Retinal pigment epithelial cell (primary cell): ENCODE measurements around the gene XXYLT1.
"Not testable (repeated sequence)": the region's sequence is repeated elsewhere in the genome, so short reads cannot be mapped to it uniquely, and the experiment has no call there.

ENCODE experiments used
- DNase-seq: peaks from one replicate; pipeline ENCODE4 v3.0.0-alpha.2; 2010; ENCODE audit warnings: low read depth
- H3K4me3 ChIP-seq: 2 replicates; pipeline ENCODE4 v1.5.1; 2011; ENCODE audit warnings: mild to moderate bottlenecking, low read length, control low read depth, moderate library complexity
- CTCF ChIP-seq: conservative IDR thresholded peaks from 2 replicates; pipeline ENCODE4 v1.5.1; 2011; ENCODE audit warnings: low read depth, low read length, control low read depth, inconsistent platforms

XXYLT1 gene

GRCh38 chr3:195194559-195195206 lies 76.3 kb downstream of the XXYLT1 start:
- no peak overlapping the region for H3K4me3 ChIP-seq
- no peak for DNase-seq
- TF ChIP-seq CTCF, result no peak

- no peak for DNase-seq
- no peak for TF ChIP-seq CTCF
- H3K4me3 ChIP-seq, result no peak overlapping the region
Measured at GRCh38 chr3:195191580-195191979, 79.4 kb downstream of the XXYLT1 start.

GRCh38 chr3:195189821-195190220 lies 81.1 kb downstream of the XXYLT1 start:
- no peak overlapping the region for H3K4me3 ChIP-seq
- DNase-seq, result no peak
- no peak for TF ChIP-seq CTCF

GRCh38 chr3:195188426-195188927 lies 82.5 kb downstream of the XXYLT1 start:
- H3K4me3 ChIP-seq, result no peak overlapping the region
- peak; percentile 19 for TF ChIP-seq CTCF
- no peak for DNase-seq

GRCh38 chr3:195187609-195188425 lies 83.1 kb downstream of the XXYLT1 start:
- H3K4me3 ChIP-seq, result no peak overlapping the region
- no peak for TF ChIP-seq CTCF
- DNase-seq, result peak; percentile 25

GRCh38 chr3:195186710-195187047 lies 84.3 kb downstream of the XXYLT1 start:
- not testable (repeated sequence) for H3K4me3 ChIP-seq, DNase-seq

- TF ChIP-seq CTCF, result no peak
- no peak overlapping the region for H3K4me3 ChIP-seq
- DNase-seq, result no peak
Measured at GRCh38 chr3:195186041-195186709, 84.8 kb downstream of the XXYLT1 start.
